ENCODE measurements around the gene MYRIP.
"Not testable (repeated sequence)": the region's sequence is repeated elsewhere in the genome, so short reads cannot be mapped to it uniquely, and the experiment has no call there.

GRCh38 chr3:39833764-39834163 lies 24.4 kb downstream of the MYRIP start:
- not testable (repeated sequence) for TF ChIP-seq CTCF (IDR thresholded peaks at IDR 0.05; ENCODE audit: low read depth, low read length); EZH2phosphoT487 (IDR thresholded peaks at IDR 0.05; ENCODE audit: low read depth)

All from OCI-LY3 (cell line).